ENCODE data around the gene TBX10.
"Not testable (repeated sequence)": the region's sequence is repeated elsewhere in the genome, so short reads cannot be mapped to it uniquely, and the experiment has no call there.

Gene TBX10

GRCh38 chr11:67662142-67662834 is 22.7 kb upstream of the TBX10 start:
- H3K27me3 ChIP-seq: peaks cover 11% of the 10 kb centered on the region
- no peak for TF ChIP-seq CTCF (IDR thresholded peaks at IDR 0.05; ENCODE audit: low read depth, low read length)
- H3K9me3 ChIP-seq: no peaks in the 10 kb centered on the region
- no peak for DNase-seq
- no peak overlapping the region for H3K4me3 ChIP-seq (ENCODE audit: low read depth, low read length)
- no peaks in the 10 kb centered on the region for H3K36me3 ChIP-seq
- H3K4me1 ChIP-seq: no peaks in the 10 kb centered on the region

- H3K4me1 ChIP-seq; DNase-seq; H3K9me3 ChIP-seq; H3K4me3 ChIP-seq (ENCODE audit: low read depth, low read length); H3K36me3 ChIP-seq: not testable (repeated sequence)
- H3K27me3 ChIP-seq: peaks cover 11% of the 10 kb centered on the region
Measured at GRCh38 chr11:67660752-67661151, 21.2 kb upstream of the TBX10 start.

GRCh38 chr11:67659651-67660165 is 20.1 kb upstream of the TBX10 start:
- not testable (repeated sequence) for H3K4me1 ChIP-seq; H3K36me3 ChIP-seq; H3K4me3 ChIP-seq (ENCODE audit: low read depth, low read length); DNase-seq; H3K9me3 ChIP-seq
- H3K27me3 ChIP-seq: peaks cover 11% of the 10 kb centered on the region

- Histone ChIP-seq H3K4me3 (ENCODE audit: low read depth, low read length) (no peak overlapping the region), H3K4me1 (no peaks in the 10 kb centered on the region), H3K9me3 (no peaks in the 10 kb centered on the region), H3K36me3 (no peaks in the 10 kb centered on the region), H3K27me3 (peaks cover 5% of the 10 kb centered on the region)
- TF ChIP-seq CTCF (IDR thresholded peaks at IDR 0.05; ENCODE audit: low read depth, low read length): no peak
- no peak for DNase-seq
Measured at GRCh38 chr11:67657300-67657699, 17.7 kb upstream of the TBX10 start.

GRCh38 chr11:67656278-67656922 is 16.8 kb upstream of the TBX10 start:
- no peaks in the 10 kb centered on the region for H3K36me3 ChIP-seq
- no peak overlapping the region for H3K4me3 ChIP-seq (ENCODE audit: low read depth, low read length)
- H3K4me1 ChIP-seq: no peaks in the 10 kb centered on the region
- H3K9me3 ChIP-seq: no peaks in the 10 kb centered on the region
- no peak for TF ChIP-seq CTCF (IDR thresholded peaks at IDR 0.05; ENCODE audit: low read depth, low read length)
- no peak for DNase-seq
- no peaks in the 10 kb centered on the region; the same call in 1 of the 2 replicates for H3K27me3 ChIP-seq

- no peaks in the 10 kb centered on the region; the same call in 1 of the 2 replicates for H3K27me3 ChIP-seq
- H3K4me1 ChIP-seq: no peaks in the 10 kb centered on the region
- TF ChIP-seq CTCF (IDR thresholded peaks at IDR 0.05; ENCODE audit: low read depth, low read length): no peak
- no peak for DNase-seq
- H3K9me3 ChIP-seq: no peaks in the 10 kb centered on the region
- no peak overlapping the region for H3K4me3 ChIP-seq (ENCODE audit: low read depth, low read length)
- no peaks in the 10 kb centered on the region for H3K36me3 ChIP-seq
Measured at GRCh38 chr11:67654225-67654624, 14.7 kb upstream of the TBX10 start.

Measured in BE2C (cell line).